ENCODE results near the gene ENTPD3.

ENTPD3 gene

GRCh38 chr3:40355410-40355809, 31.6 kb upstream of the ENTPD3 start:
- Histone ChIP-seq H3K27ac (no peak overlapping the region), H3K27me3 (replicated peaks) (no peaks in the 10 kb centered on the region), H3K4me3 (ENCODE audit: low read depth, low read length) (no peak overlapping the region), H3K36me3 (replicated peaks) (no peaks in the 10 kb centered on the region)
- no peak for DNase-seq
- in situ Hi-C loops (cut with HindIII; ENCODE audit: low pct_ligation_motif_present, low sequenced_read_pairs) = no loop called here
- no peak for TF ChIP-seq CTCF (IDR thresholded peaks at IDR 0.05; ENCODE audit: low read depth, low read length, missing control alignments)

GRCh38 chr3:40358454-40358853, 28.5 kb upstream of the ENTPD3 start:
- no peak for TF ChIP-seq CTCF (IDR thresholded peaks at IDR 0.05; ENCODE audit: low read depth, low read length, missing control alignments)
- no peak overlapping the region for H3K4me3 ChIP-seq (ENCODE audit: low read depth, low read length)
- H3K36me3 ChIP-seq (replicated peaks) = no peaks in the 10 kb centered on the region
- DNase-seq = no peak
- in situ Hi-C loops (cut with HindIII; ENCODE audit: low pct_ligation_motif_present, low sequenced_read_pairs) = no loop called here
- H3K27me3 ChIP-seq (replicated peaks) = no peaks in the 10 kb centered on the region
- H3K27ac ChIP-seq = no peak overlapping the region

- Histone ChIP-seq H3K36me3 (replicated peaks) (no peaks in the 10 kb centered on the region), H3K27me3 (replicated peaks) (no peaks in the 10 kb centered on the region), H3K4me3 (ENCODE audit: low read depth, low read length) (no peak overlapping the region), H3K27ac (no peak overlapping the region)
- no peak for TF ChIP-seq CTCF (IDR thresholded peaks at IDR 0.05; ENCODE audit: low read depth, low read length, missing control alignments)
- in situ Hi-C loops (cut with HindIII; ENCODE audit: low pct_ligation_motif_present, low sequenced_read_pairs) = no loop called here
- DNase-seq = no peak
Observed at GRCh38 chr3:40363674-40364073, 23.3 kb upstream of the ENTPD3 start.

GRCh38 chr3:40366203-40367162, 20.5 kb upstream of the ENTPD3 start:
- Histone ChIP-seq H3K27ac (no peak overlapping the region), H3K36me3 (replicated peaks) (no peaks in the 10 kb centered on the region), H3K4me3 (ENCODE audit: low read depth, low read length) (no peak overlapping the region), H3K27me3 (replicated peaks) (no peaks in the 10 kb centered on the region)
- in situ Hi-C loops (cut with HindIII; ENCODE audit: low pct_ligation_motif_present, low sequenced_read_pairs) = no loop called here
- TF ChIP-seq CTCF (IDR thresholded peaks at IDR 0.05; ENCODE audit: low read depth, low read length, missing control alignments) = no peak
- no peak for DNase-seq

GRCh38 chr3:40369716-40370115, 17.3 kb upstream of the ENTPD3 start:
- no peaks in the 10 kb centered on the region for H3K36me3 ChIP-seq (replicated peaks)
- H3K27me3 ChIP-seq (replicated peaks) = no peaks in the 10 kb centered on the region
- in situ Hi-C loops (cut with HindIII; ENCODE audit: low pct_ligation_motif_present, low sequenced_read_pairs) = no loop called here
- H3K27ac ChIP-seq = no peak overlapping the region
- H3K4me3 ChIP-seq (ENCODE audit: low read depth, low read length) = no peak overlapping the region
- DNase-seq = no peak
- TF ChIP-seq CTCF (IDR thresholded peaks at IDR 0.05; ENCODE audit: low read depth, low read length, missing control alignments) = no peak

All from brain microvascular endothelial cell (primary cell).